Measurements from ENCODE around the gene MAPK11. TPM values are rescaled to one million over a fixed set of nuclear protein-coding genes. Genes with fewer than 3 reads are reported as not detected.

Gene MAPK11
- total RNA-seq, 1 donor = 1.3 TPM

- H3K4me1 ChIP-seq (ENCODE audit: insufficient read depth, low read length) = no peaks in the 10 kb centered on the region
- H3K27me3 ChIP-seq (ENCODE audit: insufficient read depth, low read length) = no peaks in the 10 kb centered on the region
- no peak overlapping the region for H3K4me3 ChIP-seq (ENCODE audit: low read length)
- no peaks in the 10 kb centered on the region for H3K9me3 ChIP-seq (ENCODE audit: low read depth, low read length)
Observed at GRCh38 chr22:50228366-50228765, 41.8 kb downstream of the MAPK11 start.

GRCh38 chr22:50227579-50228215 lies 42.5 kb downstream of the MAPK11 start:
- no peaks in the 10 kb centered on the region for H3K9me3 ChIP-seq (ENCODE audit: low read depth, low read length)
- H3K4me3 ChIP-seq (ENCODE audit: low read length) = no peak overlapping the region
- H3K27me3 ChIP-seq (ENCODE audit: insufficient read depth, low read length) = no peaks in the 10 kb centered on the region
- no peaks in the 10 kb centered on the region for H3K4me1 ChIP-seq (ENCODE audit: insufficient read depth, low read length)

- H3K9me3 ChIP-seq (ENCODE audit: low read depth, low read length) = no peaks in the 10 kb centered on the region
- H3K4me1 ChIP-seq (ENCODE audit: insufficient read depth, low read length) = no peaks in the 10 kb centered on the region
- H3K4me3 ChIP-seq (ENCODE audit: low read length) = no peak overlapping the region
- no peaks in the 10 kb centered on the region for H3K27me3 ChIP-seq (ENCODE audit: insufficient read depth, low read length)
Observed at GRCh38 chr22:50226875-50227165, 43.4 kb downstream of the MAPK11 start.

DNA sequence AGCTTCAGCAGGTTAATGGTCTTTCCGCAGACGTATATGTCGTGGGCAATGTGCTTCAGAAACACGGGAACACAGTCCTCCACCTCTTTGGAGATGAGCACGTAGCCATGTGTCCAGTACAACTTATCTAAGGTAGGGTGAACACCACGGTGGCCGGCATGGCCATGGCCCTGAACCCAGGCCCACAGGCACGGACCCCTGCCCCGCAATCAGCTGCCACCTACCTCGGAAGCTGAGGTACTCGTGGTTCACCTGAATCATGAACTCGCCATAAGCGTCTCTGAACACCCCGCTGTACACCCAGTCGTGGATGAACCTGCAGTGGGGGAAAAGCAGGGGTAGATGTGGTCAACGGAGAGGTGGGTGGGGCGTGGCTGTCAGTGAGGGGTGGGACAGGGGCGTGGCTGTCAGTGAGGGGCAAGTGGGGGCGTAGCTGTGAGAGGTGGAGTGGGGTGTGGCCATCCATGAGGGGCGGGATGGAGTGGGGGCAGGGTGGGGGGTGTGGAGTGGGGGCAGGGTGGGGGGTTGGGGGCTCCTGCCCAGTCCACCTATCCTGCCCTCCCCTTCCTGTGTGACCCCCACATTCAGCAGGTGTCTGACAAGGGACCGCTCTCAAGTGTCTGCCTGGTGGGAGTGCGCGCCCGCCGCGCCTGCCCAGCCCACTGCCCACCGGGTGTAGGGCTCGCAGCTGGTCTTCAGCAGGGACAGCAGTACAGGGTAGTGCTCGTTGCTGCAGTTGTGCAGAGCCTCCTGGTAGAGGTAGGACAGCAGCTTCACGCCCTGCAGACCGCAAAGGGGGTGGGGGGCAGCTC lies 43.9 kb downstream of the MAPK11 start:
- Histone ChIP-seq H3K9me3 (ENCODE audit: low read depth, low read length) (no peaks in the 10 kb centered on the region), H3K4me3 (ENCODE audit: low read length) (no peak overlapping the region), H3K4me1 (ENCODE audit: insufficient read depth, low read length) (no peaks in the 10 kb centered on the region), H3K27me3 (ENCODE audit: insufficient read depth, low read length) (no peaks in the 10 kb centered on the region)

- Histone ChIP-seq H3K4me1 (ENCODE audit: insufficient read depth, low read length) (no peaks in the 10 kb centered on the region), H3K9me3 (ENCODE audit: low read depth, low read length) (no peaks in the 10 kb centered on the region), H3K27me3 (ENCODE audit: insufficient read depth, low read length) (no peaks in the 10 kb centered on the region), H3K4me3 (ENCODE audit: low read length) (no peak overlapping the region)
Observed at GRCh38 chr22:50225200-50225969, 44.8 kb downstream of the MAPK11 start.

- no peaks in the 10 kb centered on the region for H3K27me3 ChIP-seq (ENCODE audit: insufficient read depth, low read length)
- no peaks in the 10 kb centered on the region for H3K9me3 ChIP-seq (ENCODE audit: low read depth, low read length)
- no peak overlapping the region for H3K4me3 ChIP-seq (ENCODE audit: low read length)
- H3K4me1 ChIP-seq (ENCODE audit: insufficient read depth, low read length) = no peaks in the 10 kb centered on the region
Observed at GRCh38 chr22:50224071-50224470, 46.1 kb downstream of the MAPK11 start.

DNA sequence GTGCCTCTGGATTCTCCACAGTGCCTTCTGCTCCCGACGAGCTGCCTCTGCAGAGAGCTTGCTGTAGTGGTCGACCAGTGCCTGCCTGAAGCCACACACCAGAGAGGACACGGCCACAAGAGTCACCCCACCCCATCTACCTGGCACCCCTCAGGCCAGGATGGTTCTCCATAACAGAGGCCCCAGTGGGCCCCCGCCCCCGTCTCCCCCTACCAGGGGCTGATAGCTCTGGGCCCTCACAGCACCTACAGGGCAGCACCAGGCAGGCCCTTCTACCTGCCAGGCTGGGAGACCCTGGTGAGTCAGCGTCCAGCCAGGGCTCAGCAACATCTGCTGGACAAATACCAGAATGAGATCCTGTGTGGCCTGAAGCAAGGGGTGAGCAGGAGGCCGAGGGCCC lies 47.7 kb downstream of the MAPK11 start:
- no peaks in the 10 kb centered on the region for H3K9me3 ChIP-seq (ENCODE audit: low read depth, low read length)

GRCh38 chr22:50221410-50222300 lies 48.5 kb downstream of the MAPK11 start:
- no peaks in the 10 kb centered on the region for H3K9me3 ChIP-seq (ENCODE audit: low read depth, low read length)
- H3K4me3 ChIP-seq (ENCODE audit: low read length) = no peak overlapping the region
- no peaks in the 10 kb centered on the region for H3K27me3 ChIP-seq (ENCODE audit: insufficient read depth, low read length)
- no peaks in the 10 kb centered on the region for H3K4me1 ChIP-seq (ENCODE audit: insufficient read depth, low read length)

More for the DNA sequence above, 47.7 kb downstream of the MAPK11 start:
- H3K4me1 ChIP-seq (ENCODE audit: insufficient read depth, low read length) = no peaks in the 10 kb centered on the region
- H3K27me3 ChIP-seq (ENCODE audit: insufficient read depth, low read length) = no peaks in the 10 kb centered on the region
- H3K4me3 ChIP-seq (ENCODE audit: low read length) = no peak overlapping the region

GRCh38 chr22:50220603-50221409 lies 49.4 kb downstream of the MAPK11 start:
- Histone ChIP-seq H3K9me3 (ENCODE audit: low read depth, low read length) (no peaks in the 10 kb centered on the region), H3K4me1 (ENCODE audit: insufficient read depth, low read length) (no peaks in the 10 kb centered on the region), H3K27me3 (ENCODE audit: insufficient read depth, low read length) (no peaks in the 10 kb centered on the region), H3K4me3 (ENCODE audit: low read length) (no peak overlapping the region)

- no peaks in the 10 kb centered on the region for H3K27me3 ChIP-seq (ENCODE audit: insufficient read depth, low read length)
- H3K4me1 ChIP-seq (ENCODE audit: insufficient read depth, low read length) = no peaks in the 10 kb centered on the region
- no peaks in the 10 kb centered on the region for H3K9me3 ChIP-seq (ENCODE audit: low read depth, low read length)
- H3K4me3 ChIP-seq (ENCODE audit: low read length) = no peak overlapping the region
Observed at GRCh38 chr22:50219800-50220602, 50.2 kb downstream of the MAPK11 start.

DNA sequence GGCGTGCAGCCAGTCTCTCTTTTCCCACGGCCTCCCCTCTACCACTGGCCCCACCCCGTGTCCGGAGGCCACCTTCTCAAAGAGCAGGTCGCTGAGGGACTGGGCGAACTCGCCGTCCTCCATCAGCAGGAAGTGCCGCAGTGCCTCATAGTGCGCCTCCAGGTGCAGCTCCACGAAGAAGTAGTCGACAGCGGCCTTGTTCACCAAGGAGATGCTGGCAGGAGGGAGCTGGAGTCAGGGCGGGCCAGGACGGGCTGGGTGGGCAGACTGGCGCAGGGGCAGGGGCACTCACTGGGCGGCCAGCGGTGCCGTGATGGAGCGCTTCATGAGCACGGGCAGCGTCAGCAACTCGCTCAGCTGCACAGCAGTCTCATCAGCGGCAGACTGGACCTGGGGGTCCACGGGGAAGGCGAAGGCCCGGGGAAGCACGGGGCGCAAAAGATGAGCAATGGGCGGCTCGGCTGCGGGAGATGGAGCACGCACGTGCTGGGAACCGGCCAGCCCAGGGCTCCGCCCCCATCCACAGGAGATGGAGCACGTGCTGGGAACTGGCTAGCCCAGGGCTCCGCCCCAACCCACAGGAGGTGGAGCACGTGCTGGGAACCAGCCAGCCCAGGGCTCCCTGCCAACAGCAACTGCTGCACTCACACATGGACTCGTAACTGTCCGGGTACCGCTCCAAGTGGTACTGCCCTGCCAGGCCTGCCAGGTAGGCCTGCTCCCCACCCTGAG lies 51.0 kb downstream of the MAPK11 start:
- no peaks in the 10 kb centered on the region for H3K9me3 ChIP-seq (ENCODE audit: low read depth, low read length)
- H3K27me3 ChIP-seq (ENCODE audit: insufficient read depth, low read length) = no peaks in the 10 kb centered on the region
- no peaks in the 10 kb centered on the region for H3K4me1 ChIP-seq (ENCODE audit: insufficient read depth, low read length)

DNA sequence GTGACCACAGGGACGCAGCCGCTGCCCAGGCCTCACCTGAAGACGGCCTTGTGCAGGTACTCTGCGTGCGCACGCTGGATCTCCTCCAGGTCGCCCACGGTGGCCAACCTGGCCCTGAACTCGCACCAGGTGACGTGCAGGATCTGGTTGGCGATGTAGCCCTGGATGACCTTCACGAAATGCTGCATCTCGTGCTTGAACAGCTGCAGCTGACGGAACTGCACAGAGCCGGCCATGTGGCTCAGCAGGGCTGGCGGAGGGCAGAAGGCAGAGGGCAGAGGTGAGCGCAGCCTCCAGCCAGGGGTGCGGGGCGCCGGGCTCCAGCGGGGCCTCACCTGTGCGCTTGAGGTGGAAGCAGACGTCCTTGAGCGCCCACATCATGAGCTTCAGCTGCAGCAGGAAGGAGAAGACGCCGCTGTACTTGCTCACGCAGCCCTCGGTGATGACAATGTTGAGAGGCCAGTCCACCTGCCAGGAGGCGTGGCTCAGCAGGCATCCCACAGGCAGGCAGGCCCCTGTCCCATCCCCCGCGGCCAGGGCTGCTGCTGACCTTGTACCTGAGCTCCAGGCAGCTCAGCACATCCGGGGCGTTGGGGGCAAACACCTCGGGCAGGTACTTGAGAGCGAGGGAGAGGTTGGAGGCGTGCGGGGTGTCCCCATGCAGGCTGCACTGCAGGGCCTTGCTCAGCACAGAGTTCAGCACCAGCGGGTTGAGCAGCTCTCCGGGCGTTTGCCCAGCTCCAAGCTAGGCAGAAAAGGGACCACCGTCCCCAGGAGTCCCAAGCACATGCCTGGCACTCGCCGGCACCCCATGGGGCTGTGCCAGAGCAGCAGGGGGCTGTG lies 51.8 kb downstream of the MAPK11 start:
- Histone ChIP-seq H3K4me1 (ENCODE audit: insufficient read depth, low read length) (no peaks in the 10 kb centered on the region), H3K9me3 (ENCODE audit: low read depth, low read length) (no peaks in the 10 kb centered on the region), H3K4me3 (ENCODE audit: low read length) (no peak overlapping the region), H3K27me3 (ENCODE audit: insufficient read depth, low read length) (no peaks in the 10 kb centered on the region)

More for the DNA sequence above, 51.0 kb downstream of the MAPK11 start:
- no peak overlapping the region for H3K4me3 ChIP-seq (ENCODE audit: low read length)

Data from mononuclear cell (primary cell).